ENCODE results near the gene EEF1G. TPM values are rescaled to one million over a fixed set of nuclear protein-coding genes. Genes with fewer than 3 reads are reported as not detected.

Gene EEF1G
- total RNA-seq, 1 donor from 2014 or later: 899 TPM

GRCh38 chr11:62615521-62615920 is 41.8 kb upstream of the EEF1G start:
- Histone ChIP-seq H3K27ac (no peak overlapping the region), H3K36me3 (peaks cover 26% of the 10 kb centered on the region), H3K27me3 (ENCODE audit: low read depth) (no peaks in the 10 kb centered on the region), H3K4me3 (no peak overlapping the region), H3K9me3 (no peaks in the 10 kb centered on the region), H3K4me1 (peaks cover 24% of the 10 kb centered on the region)
- no peak for DNase-seq
- ATAC-seq: no peak
- TF ChIP-seq CTCF (IDR thresholded peaks at IDR 0.05): no peak
- intact Hi-C loops (cut with DNase I): no loop called here

- TF ChIP-seq CTCF (IDR thresholded peaks at IDR 0.05): no peak
- Histone ChIP-seq H3K36me3 (peaks cover 38% of the 10 kb centered on the region), H3K27me3 (ENCODE audit: low read depth) (no peaks in the 10 kb centered on the region), H3K27ac (peak overlapping the region; percentile 24), H3K4me1 (peaks cover 26% of the 10 kb centered on the region), H3K9me3 (no peaks in the 10 kb centered on the region), H3K4me3 (no peak overlapping the region)
- DNase-seq: no peak
- no peak for ATAC-seq
- intact Hi-C loops (cut with DNase I): no loop called here
Measured at GRCh38 chr11:62614275-62614674, 40.6 kb upstream of the EEF1G start.

DNA sequence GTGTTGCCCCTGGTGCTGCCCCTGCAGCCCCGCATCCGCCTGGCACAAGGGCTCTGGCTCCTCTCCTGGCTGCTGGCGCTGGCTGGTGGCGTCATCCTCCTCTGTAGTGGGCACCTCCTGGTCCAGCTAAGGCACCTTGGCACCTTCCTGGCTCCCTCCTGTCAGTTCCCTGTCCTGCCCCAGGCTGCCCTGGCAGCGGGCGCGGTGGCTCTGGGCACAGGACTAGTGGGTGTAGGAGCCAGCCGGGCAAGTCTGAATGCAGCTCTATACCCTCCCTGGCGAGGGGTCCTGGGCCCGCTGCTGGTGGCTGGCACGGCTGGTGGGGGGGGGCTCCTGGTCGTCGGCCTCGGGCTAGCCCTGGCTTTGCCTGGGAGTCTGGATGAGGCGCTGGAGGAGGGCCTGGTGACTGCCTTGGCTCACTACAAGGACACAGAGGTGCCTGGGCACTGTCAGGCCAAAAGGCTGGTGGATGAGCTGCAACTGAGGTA is 39.6 kb upstream of the EEF1G start:
- H3K27ac ChIP-seq: peak overlapping the region; percentile 92
- H3K4me1 ChIP-seq: peaks cover 26% of the 10 kb centered on the region
- DNase-seq (no peak), ATAC-seq (peak in 1 of 2 donors; percentile 1)
- peak overlapping the region; percentile 73 for H3K4me3 ChIP-seq
- peaks cover 46% of the 10 kb centered on the region for H3K36me3 ChIP-seq
- no peaks in the 10 kb centered on the region for H3K27me3 ChIP-seq (ENCODE audit: low read depth)
- intact Hi-C loops (cut with DNase I): no loop called here
- TF ChIP-seq CTCF (IDR thresholded peaks at IDR 0.05): no peak
- H3K9me3 ChIP-seq: no peaks in the 10 kb centered on the region

GRCh38 chr11:62612366-62613290 is 38.9 kb upstream of the EEF1G start, which contains the start of the genes EML3 and ROM1:
TSS of gene EML3 (minus strand) at chr11:62612775. CDS start at chr11:62612457, 318 bp downstream.
TSS of gene ROM1 (plus strand) at chr11:62613257. CDS start at chr11:62613282, 25 bp downstream.
- intact Hi-C loops (cut with DNase I): no loop called here
- H3K27ac ChIP-seq: peak within 1 kb of the TSS; percentile 92
- no peaks in the 10 kb centered on the region for H3K27me3 ChIP-seq (ENCODE audit: low read depth)
- DNase-seq: peak; percentile 92
- peak within 1 kb of the TSS; percentile 73 for H3K4me3 ChIP-seq
- ATAC-seq: peak; percentile 93
- peak; percentile 85 for TF ChIP-seq CTCF (IDR thresholded peaks at IDR 0.05)
- H3K4me1 ChIP-seq: peaks cover 26% of the 10 kb centered on the region
- H3K36me3 ChIP-seq: peaks cover 53% of the 10 kb centered on the region
- H3K9me3 ChIP-seq: no peaks in the 10 kb centered on the region

DNA sequence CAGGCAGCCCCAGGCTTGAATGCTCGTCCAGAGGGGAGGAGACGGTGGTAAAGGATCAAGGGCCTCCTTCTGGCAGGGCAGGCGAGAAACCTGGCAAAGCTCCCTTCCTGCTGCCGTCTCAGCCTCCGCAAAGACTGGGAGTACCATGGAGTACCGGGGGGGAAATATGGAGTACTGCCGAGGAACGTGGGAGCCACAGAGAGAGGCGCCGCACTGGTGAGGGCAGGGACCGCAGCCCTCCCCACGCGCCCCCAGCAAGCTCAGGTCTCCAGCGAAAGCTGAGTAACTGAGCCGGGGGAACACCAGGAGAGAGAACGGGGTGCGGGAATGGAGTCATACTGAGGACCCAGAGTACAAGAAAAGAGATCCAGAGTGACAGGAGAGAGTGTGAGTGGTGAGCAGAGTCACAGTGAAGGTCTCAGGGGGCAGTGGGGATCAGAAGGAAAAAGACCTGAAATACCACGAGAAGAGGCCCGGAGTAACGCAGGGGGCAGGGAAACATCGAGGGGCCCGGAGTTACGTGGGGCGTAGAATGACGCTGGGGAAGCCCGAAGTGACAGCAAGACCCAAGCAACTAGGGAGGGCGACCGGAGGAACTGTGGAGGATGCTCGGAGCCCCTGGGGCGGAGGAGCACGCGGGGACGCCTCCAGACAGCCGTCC is 38.1 kb upstream of the EEF1G start:
- intact Hi-C loops (cut with DNase I): no loop called here
- no peaks in the 10 kb centered on the region for H3K9me3 ChIP-seq
- H3K36me3 ChIP-seq: peaks cover 53% of the 10 kb centered on the region
- H3K27ac ChIP-seq: peak overlapping the region; percentile 92
- H3K4me1 ChIP-seq: peaks cover 26% of the 10 kb centered on the region
- ATAC-seq (peak; percentile 27 to 44), DNase-seq (peak; percentile 70)
- H3K4me3 ChIP-seq: peak overlapping the region; percentile 73
- no peak for TF ChIP-seq CTCF (IDR thresholded peaks at IDR 0.05)
- H3K27me3 ChIP-seq (ENCODE audit: low read depth): no peaks in the 10 kb centered on the region

Data from lower lobe of right lung (tissue), 2 donors.